GM23248 (cell line): Measurements from ENCODE around the gene HNMT.

Experiments
- EZH2 ChIP-seq: fragments of 200-600 bp; sonication (generic); IDR thresholded peaks from 2 replicates; pipeline ENCODE4 v1.6.1; 2018; ENCODE audit warnings: antibody characterized with exemption, mild to moderate bottlenecking; ENCODE audit not compliant: insufficient read depth, poor library complexity, severe bottlenecking
- EZH2phosphoT487 ChIP-seq: fragments of 200-600 bp; sonication (generic); IDR thresholded peaks from 2 replicates; pipeline ENCODE4 v1.6.1; 2018; ENCODE audit warnings: antibody characterized with exemption, moderate library complexity, mild to moderate bottlenecking, low read depth; ENCODE audit not compliant: insufficient read depth

- TF ChIP-seq EZH2, result no peak
- TF ChIP-seq EZH2phosphoT487, result no peak
These were observed 4.0 kb upstream of the HNMT start for GRCh38 chr2:137960223-137960622.
